NCI-H82 (cell line): Measurements from ENCODE around the gene PRR23E.

Experiments
- DNase-seq: peaks from one replicate; lab custom pipeline; 2025; lab: John Stamatoyannopoulos, UW

The PRR23E gene

DNA sequence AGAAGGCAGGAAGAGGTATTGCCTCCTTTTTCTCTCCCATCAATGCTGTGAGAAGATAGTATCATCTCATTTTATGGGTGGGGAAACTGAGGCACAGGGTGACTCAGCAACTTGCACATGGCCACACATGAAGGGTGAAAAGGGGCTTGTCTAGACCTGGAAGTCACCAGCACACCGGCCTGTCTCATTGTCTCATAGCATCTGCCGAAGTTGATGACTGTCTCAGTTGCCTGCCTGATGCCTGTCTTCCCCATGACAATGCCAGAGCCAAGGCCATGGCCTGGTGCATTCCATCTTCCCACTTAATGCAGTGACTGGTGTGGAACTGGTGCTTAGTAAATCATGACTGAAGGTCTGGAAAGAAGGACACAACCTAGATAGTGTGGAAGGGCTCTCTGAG is 27.9 kb upstream of the PRR23E start:
- no peak for DNase-seq

DNA sequence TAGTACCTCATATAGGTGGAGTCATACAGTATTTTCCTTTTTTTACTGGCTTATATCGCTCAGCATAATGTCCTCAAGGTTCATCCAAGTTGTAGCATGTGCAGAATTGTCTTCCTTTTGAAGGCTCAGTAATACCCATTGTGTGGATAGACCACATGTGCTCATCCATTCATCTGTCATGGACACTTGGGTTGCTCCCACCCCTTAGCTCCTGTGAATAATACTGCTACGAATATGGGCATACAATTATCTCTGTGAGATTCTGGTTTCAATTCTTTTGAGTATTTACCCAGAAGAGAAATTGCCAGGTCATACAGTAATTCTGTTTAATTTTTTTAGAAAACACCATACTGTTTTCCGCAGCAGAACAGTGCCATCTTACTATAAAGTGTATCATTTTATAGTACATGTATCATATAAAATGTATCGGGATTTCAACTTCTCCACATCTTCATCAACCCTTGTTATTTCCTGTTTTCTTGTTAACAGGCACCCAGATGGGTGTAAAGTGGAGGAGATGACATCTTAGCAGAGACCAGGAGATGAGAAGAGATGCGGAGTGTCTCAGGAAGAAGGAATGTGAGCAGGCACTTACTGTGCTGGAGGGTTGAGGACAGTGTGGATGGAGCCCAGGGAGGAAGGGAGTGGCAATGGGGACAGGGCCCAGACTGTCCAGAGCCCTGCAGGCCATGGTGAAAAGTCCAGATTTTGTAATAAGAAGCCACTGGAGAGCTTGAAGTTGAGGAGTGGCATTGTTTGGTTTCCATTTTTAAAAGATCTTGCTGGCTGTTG is 27.0 kb upstream of the PRR23E start:
- no peak for DNase-seq

DNA sequence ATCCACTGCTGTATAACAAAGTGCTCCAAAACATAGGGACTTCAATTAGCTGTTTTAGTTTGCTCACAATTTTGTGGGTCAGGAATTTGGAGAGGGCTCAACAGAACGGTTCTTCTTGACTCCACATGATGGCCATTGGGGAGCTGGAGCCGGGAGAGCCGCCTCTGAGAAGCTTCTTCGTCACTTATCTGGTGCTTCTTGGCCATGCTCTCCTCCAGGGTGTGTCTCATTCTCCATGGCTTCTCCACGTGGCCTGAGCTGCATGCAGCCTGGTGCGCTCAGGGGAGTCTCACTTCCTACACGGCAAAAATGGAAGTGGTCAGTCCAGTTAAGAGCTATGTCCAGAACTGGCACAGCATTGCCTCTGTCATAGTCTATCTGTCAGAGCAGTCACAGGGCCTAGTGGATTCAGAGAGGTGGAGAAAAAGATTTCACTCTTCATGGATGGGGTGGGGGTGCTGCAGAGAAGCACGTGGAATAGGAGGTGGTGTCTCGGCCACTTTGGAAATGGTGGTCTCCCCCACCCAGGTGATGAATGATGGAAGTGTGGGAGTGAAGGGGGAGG is 26.3 kb upstream of the PRR23E start:
- DNase-seq: no peak

DNA sequence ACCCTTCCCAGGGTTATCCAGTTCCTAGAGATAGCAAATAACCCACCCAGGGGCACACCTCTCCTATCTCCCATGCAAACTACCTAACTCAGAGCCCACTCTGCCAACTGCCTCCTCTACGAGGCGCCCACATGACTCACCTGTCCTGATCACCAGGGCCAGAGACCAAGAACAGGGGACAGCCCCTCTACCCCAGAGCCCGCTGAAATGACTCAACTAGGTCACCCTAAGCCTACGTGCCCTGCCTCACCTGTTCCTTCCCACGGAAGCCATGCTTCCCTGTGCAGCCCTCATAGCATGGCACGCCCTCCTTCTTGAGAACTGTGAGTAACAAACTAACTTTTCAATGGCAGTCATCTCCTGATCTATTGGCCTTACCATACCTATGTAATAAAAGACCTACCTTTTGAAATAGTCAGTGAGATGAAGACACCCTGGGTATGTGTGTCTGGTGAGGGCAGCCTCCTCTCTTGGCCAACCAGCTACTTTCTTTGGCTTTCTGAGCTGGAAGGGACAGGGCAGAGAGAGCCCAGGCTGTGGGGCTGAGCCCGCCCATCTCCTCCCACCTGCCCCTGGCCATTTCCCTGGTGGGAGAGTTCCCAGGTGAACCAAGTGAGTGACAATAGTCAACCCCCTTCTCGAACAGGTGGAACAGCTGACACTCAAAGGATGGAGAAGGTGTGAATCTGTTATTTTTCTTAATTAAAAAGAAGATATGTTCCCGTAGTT is 25.5 kb upstream of the PRR23E start:
- no peak for DNase-seq

DNA sequence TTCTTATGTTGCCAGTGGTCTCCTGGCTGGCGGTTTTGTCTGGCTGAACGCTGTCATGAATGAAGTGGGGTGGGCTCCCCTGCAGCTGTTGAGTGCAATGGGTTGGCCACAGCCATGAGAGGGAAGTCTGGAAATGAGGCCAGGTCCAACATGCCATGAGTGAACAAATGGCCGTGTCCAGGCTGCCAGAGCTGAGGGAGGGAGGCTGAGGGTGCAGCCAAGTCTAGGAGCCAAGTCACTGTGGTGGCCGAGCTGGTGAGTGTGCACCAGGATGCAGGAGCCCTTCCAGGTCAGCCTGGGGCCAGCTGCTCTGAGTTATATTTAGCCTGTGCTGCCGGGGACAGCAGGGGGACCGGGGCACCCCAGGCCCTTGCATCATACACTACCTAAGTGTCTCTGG is 24.7 kb upstream of the PRR23E start:
- no peak for DNase-seq

DNA sequence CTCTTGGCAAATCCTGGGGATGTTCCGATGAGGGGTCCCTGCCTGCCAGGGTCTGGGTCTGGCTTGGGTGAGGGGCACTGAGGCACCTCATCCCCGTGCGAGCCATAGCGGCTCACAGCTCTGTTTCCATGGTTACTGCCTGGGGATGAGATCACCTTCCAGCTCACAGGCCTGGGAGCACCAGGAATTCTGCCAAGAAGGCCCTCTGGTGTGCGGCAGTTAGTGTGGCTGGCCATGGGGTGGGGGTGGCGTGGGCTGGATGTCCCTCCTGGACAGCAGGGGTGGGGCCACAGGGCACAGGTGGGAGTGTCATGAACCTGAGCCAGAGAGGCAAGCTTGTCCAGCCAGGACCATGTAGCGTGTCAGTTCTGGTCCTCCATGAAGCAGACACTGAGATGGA is 22.1 kb upstream of the PRR23E start:
- DNase-seq: no peak

DNA sequence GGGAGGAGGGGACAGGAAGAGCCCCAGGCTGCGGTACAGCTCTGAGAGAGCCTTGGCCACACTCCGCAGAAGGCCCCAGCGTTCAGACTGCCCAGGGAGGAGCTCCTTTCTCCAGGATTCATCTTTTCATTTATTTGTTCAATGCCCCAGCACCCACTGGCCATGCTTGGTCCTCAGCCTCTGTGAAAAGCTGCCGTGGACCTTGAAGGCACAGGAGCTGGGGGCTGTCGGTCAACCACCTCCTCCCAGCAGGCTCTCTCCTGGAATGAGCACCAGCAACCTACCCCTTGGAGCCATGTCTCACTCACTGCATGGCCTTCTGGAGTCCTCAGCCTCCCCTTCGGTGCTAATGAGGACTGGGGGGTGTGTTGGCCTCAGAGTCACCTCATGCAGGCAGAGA is 21.6 kb upstream of the PRR23E start:
- no peak for DNase-seq

DNA sequence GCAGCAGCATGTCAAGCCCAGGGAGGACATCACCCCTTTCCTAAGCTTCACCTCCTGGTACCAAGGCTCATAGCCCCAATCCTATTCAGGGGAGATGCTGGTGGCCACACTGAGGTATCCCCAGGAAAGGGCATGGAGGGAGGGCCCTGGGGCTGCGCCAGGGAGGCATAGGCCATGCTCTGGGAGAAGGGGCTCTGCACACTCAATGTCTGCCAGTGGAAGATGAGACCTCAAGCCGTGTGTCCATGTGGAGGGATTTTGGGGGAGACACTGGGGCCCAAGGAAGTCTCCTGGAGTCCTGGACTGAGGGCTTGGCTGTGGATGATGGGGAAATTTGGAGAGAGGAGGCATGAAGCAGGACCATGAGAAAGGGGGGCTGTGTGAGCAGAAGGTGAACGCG is 21.2 kb upstream of the PRR23E start:
- DNase-seq: no peak

DNA sequence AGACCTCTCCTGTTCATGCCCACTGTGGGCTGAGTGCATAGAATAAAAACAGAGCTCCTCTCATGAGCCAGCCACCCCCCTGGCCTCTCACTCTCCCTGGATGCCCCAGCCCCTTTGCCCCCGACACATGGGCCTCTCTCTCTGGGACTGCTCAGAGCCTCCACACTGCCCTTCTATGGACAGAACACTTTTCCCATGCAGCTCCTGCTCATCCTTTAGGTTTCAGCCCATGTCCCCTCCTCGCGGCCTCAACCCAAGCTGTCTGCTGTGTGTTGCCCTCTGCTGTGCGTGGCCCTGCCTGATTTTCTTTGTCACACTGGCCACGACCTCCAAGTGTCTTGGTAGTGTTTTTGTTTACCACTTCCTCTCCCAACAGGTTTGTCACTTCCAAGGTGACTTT is 20.7 kb upstream of the PRR23E start:
- peak; percentile 17 for DNase-seq

DNA sequence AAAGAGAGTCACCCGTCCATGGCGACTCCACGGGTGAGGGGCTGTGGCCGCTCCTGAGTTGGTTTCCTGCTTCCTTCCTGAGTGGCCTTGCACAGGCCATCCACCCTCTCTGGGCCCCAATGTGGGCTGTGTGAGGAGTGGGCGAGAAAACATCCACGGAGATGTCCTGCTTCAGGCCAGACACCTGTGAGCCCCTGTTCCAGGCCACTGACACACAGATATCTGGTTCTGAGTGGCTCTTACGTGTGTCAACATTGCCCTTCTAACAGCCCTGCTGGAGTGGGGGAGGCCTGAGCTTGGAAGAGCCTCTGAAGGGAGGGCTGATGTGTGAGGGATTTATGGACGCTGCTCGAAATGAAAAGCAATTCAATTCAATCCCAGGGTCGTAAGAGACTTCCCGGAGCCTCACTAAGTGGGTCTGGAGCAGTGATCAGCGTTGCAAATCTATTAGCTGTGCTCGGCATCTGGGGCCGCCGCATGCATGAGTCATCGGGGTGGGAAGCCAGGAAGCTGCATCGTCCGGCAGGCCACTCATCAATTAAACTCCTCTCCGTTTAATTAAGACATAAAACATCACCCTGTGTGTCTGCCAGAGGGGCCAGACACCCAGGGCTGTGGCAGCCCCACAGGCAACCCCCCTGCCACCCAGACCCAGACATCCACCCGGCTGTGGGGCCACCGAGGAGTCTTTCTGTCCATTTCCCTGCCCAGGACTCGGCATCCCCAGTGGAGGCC is 20.0 kb upstream of the PRR23E start:
- peak; percentile 92 for DNase-seq

DNA sequence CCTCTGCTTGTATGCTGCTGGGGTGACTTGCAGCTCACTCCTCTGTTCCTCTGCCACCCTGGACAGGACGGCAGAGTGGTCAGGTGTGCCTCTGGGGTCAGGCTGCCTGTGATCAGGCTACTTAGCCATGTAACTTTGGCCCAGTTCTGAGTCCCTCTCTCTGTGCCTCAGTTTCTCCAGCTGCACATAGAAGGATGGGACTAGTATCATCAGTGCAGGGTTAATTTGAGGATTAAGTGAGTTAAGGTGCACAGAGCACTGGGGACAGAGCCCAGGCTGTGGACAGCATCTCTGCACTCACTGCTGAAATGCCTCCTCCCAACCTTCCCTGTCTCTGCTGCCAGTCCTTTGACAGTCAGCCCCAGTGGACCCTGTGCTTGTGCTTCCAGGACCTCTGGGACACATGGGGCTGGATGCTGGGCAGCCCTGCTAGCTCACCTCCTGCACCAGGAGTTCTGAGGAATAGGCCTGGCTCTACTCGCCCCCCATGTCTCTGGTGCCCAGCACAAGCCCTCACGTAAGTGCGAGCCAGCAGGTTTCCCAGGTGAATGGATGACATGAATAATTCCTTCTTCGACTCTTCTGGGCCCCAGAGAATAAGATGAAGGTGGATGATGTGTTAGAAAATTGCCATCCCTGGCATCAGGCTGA is 19.3 kb upstream of the PRR23E start:
- DNase-seq: no peak

DNA sequence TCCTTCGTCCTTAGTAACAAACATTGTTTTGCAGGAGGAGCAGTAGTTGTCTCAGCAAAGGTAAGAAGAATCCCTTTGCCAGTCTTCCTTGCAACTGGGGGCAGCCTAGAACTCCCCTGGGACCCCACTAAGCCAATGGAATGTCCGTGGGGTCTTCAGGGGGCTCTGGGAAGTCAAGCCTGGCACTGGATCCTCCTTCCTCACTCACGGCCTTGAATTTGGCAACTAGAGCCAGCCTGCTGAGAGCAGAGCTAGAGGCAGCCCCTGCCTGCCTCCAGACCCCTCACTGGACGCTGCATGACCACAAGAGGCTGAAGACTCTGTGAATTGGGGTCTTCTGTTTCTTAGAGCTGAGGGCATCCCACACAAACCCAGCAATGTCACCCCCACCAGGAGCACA is 18.6 kb upstream of the PRR23E start:
- DNase-seq: no peak

DNA sequence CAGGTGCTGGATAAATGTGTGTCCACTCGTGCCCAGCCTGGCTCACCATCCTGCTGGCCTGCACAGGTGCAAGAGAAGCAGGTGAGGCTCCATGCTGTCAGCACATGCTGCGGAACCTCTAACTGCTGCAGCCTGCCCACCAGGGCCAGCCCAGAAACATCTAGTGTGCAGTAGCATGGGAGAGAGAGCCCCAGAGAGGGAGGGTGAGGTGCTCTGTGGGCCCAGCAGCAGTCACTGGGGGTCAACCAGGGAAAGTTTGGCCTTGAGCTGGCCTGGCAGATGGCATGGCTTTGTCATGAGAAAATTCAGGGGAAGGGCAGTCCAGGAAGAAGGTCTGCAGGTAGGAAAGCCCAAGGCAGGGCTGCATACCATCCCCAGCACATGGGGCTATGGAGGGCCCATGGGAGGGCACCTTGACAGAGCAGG is 18.2 kb upstream of the PRR23E start:
- DNase-seq: no peak

DNA sequence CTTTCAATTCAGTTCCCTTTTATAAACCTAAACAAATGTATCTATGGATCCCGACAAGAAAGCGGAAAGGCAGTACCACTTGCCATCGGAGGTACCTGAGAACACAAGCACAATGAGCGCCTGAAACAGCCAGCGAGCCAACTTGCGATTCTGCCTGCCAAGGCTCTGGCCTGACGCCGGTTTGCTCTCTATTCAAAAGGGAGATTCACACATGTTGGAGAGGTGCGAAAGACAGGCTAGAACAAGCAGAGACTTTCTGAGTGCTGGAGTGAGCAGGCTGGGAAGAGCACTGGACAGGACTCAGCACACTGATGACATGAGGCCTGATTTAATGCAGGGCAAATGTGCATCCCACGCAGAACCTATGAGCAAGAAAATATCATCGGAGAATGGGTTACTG is 17.7 kb upstream of the PRR23E start:
- DNase-seq: no peak

DNA sequence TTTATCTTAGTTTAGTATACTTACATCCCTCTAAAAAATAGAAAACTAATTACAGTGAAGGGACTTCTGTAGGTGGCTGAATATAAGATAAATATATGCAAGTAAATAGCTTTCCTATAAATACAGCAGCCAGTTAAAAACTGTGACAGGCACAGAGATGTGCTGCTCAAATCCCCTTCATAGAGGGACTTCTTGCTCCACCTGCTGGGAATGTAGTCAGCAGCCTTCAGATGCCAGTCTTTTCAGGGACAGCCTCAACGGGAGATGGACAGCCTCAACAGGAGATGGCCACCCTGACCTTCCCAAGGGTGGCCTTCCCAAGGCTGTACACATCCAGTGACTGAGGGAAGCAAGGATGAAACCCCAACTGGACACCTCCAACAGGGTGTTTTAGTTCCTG is 15.7 kb upstream of the PRR23E start:
- DNase-seq: no peak

DNA sequence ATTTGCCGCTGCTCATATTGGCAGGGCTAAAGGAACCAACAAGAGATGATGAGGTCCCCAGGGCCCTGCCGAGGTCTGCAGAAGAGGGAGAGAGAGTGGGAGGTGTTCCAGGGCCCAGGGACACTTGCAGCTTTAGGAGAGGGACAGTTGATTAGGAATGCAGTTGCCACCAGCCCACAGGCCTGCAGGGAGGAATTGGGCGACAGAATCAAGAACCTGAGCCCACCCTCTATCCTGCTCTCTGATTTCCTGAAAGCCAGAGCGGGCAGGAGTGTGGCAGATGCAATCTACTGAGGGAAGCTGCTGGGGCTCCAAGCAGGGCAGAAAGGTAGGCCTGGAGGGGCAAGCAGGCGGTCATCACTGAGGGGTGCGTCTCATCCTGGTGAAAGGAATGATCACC is 12.1 kb upstream of the PRR23E start:
- DNase-seq: no peak

DNA sequence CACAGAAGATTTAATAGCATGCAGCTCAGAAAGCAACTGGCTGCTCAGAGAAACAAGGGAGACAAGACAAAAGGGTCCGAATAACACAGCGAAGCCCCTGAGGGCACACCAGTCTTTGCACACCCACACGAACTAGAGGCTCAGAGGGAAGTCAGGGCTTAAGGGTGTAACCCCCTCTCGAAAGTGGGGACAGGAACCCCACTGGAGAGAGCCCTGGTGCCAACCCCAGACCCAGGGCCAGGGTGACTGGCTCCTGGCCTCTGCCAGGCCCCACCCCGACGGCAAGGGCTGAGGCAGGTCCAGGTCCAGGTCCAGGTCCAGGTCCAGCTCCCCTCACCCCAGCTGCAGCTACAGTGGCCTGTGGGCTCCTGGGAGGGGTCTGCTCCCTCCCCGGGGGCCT is 10.5 kb upstream of the PRR23E start:
- peak; percentile 36 for DNase-seq

DNA sequence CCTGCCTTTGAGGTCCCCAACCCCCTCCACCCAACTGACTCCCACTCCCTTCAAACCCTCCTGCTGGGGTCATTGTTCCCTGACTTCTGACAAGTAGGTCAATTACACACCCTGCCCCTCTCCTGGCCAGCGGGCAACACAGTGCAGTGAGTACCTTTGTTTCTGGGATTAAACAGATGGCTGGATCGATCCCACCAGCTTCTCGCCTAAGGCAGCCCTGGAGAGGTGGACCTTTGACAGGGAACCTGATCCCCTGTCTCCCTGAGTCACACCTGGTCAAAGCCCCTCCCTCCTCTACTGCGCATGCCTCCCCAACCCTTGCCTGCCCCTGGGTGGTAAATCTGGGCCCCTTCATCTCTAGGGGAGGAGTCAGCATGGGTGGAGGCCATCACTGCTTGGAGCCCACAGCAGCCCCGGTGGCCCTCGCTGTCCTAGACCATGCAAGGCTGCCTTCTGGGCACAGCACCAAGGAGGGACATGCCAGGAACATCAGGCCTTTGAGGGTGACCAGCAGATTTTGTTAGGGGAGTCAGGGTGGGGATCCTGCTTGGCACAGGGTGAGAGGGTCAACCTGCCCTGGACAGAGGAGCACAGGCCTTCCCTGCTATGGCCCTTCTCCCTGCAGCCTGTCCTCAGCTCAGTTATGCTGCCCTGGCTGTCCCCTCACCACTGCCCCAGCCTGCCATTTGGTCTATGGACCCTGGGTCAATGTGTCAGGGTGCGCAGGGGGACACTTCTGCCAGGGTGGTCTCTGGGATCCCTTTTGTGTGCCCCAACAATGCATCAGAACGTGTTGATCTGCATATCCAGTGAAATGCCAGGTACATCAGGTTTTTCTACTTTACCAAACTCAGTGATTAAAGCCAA is 9.8 kb upstream of the PRR23E start:
- DNase-seq: peak; percentile 79

DNA sequence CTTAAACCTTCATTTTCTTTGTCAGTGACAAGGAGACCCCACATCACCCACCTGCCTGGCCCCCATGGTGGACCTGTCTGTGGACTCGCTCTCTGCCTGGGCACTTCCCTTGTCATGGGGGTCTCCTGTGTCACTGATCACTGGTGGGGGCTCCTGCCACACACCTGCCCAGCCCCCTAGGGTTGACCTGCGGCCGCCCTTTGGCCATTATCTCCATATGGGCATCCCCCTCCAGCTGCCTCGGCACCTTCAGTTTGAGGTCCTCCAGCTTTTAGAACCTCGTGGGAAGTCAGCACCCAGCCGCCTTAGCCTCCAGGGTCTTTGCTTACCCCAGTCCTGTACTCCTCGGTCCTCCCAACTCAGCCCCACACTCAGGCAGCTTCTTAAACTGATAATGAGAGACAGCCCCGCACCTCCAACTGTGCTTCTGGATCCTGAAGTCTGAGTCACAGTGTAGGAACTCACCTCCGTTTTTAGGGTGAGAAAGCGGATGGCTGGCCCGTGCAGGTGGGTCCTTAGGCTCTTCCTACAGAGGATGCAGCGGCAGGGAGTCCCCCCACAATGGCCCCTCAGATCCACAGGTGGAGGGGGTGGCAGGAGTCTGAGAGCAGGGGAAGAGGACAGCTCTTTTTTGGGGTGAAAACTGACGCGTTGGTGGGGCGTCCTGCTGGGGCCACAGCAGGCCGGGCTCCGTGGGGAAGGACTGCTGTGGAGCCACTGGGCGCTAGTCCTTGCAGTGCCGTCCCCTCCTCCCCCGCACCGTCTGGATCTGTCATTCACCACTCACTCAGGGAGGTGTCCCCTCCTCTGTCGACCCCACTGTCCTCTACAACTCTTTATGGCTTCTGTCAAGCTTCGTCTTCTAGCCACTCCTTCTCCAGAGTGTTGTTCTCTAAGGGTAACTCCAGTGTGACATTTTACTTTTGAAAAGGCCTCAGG is 8.7 kb upstream of the PRR23E start:
- DNase-seq: no peak

DNA sequence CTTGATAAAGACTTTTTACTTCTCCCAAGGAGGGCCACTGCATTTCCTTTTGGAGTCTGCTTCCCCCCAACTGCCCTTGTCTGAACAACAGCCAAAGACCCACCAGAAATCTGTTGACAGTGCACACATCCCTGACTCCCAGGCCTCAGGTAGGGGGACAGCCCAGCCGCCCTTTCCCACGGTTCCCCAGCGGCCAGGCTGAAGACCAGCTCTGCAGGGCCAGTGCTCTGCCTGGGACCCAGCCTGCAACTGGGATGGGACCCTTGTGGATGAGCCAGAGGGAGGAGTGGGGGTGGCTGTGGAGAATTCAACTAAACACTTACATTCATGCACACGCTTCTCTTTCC is 8.1 kb upstream of the PRR23E start:
- no peak for DNase-seq
